Lung (tissue), 12 donors: ENCODE measurements around the gene MAP2K1. TPM values are rescaled to one million over a fixed set of nuclear protein-coding genes. Genes with fewer than 3 reads are reported as not detected.

ENCODE experiments used
- ATAC-seq: fragments of 200-7000 bp; cut with Tn5 transposase; one replicate; pipeline ENCODE4 v1.9.1; 2020; ENCODE audit warnings: moderate number of reproducible peaks; ENCODE audit not compliant: insufficient read depth, low FRiP score
- DNase-seq, 3 donors: peaks; one replicate each; pipeline ENCODE4 v3.0.0-alpha.2; 2013 to 2017
- H3K27ac ChIP-seq, 2 donors: one replicate each; pipeline ENCODE4 v1.5.1; 2013; ENCODE audit warnings: mild to moderate bottlenecking in 2 of 2, moderate library complexity in 2 of 2, control low read depth in 1 of 2, inconsistent platforms in 1 of 2, low read depth in 1 of 2, low read length in 1 of 2
- H3K27me3 ChIP-seq, 3 donors: one replicate each; pipeline ENCODE4 v1.5.1; 2013; ENCODE audit warnings: low read length in 2 of 3; ENCODE audit not compliant: control insufficient read depth in 3 of 3, insufficient read depth in 3 of 3
- H3K36me3 ChIP-seq, 4 donors: one replicate each; pipeline ENCODE4 v1.5.1; 2013; ENCODE audit warnings: low read length in 4 of 4, mild to moderate bottlenecking in 1 of 4, moderate library complexity in 1 of 4; ENCODE audit not compliant: control insufficient read depth in 4 of 4, insufficient read depth in 4 of 4
- H3K4me1 ChIP-seq, 5 donors: one replicate each; pipeline ENCODE4 v1.5.1; 2013; ENCODE audit warnings: low read length in 5 of 5, mild to moderate bottlenecking in 2 of 5, moderate library complexity in 1 of 5; ENCODE audit not compliant: control insufficient read depth in 5 of 5, insufficient read depth in 5 of 5
- H3K4me3 ChIP-seq: one replicate; pipeline ENCODE4 v1.5.1; 2013; ENCODE audit warnings: mild to moderate bottlenecking, control low read depth, moderate library complexity
- H3K9ac ChIP-seq, 2 donors: one replicate each; pipeline ENCODE4 v1.5.1; 2013; ENCODE audit warnings: low read length in 2 of 2, control low read depth in 1 of 2; ENCODE audit not compliant: insufficient read depth in 1 of 2
- H3K9me3 ChIP-seq, 4 donors: one replicate each; pipeline ENCODE4 v1.5.1; 2013; ENCODE audit warnings: low read length in 3 of 4, mild to moderate bottlenecking in 1 of 4, moderate library complexity in 1 of 4; ENCODE audit not compliant: control insufficient read depth in 4 of 4, insufficient read depth in 3 of 4
- CTCF ChIP-seq: IDR thresholded peaks from 2 replicates; pipeline ENCODE4 v1.5.1; 2012; ENCODE audit warnings: mild to moderate bottlenecking; ENCODE audit errors: control extremely low read depth, extremely low read depth
- WGBS, 2 donors: extraction: QIAGEN DNeasy Blood & Tissue Kit; methylation state at CpG; one replicate each; pipeline ENCODE4 v1.1.7; 2013; 5-methylcytosine and 5-hydroxymethylcytosine counted together
- polyA plus RNA-seq, 2 donors: library from polyadenylated mRNA; stranded (reverse); fragments of 200-250 nt; gene quantifications; one replicate each; pipeline ENCODE4 v1.2.1, GENCODE V29; 2013
- total RNA-seq, 2 donors: library from RNA; depleted of rRNA in 1 of 2; stranded (reverse); fragments of >200 nt in 1 of 2; gene quantifications; one replicate each; pipeline ENCODE4 v1.2.1, GENCODE V29; 2014 to 2021
- donor health status: control.
- donor health status: control.
- donor health status: Bipolar disorder and iron deficiency.
- donor health status: healthy.
- donor health status: DM: yes; HTN: yes; CAD: no.

The MAP2K1 gene
- total and polyA plus RNA-seq, 4 donors, result 19.0 to 64.7 (median 42.7) TPM

DNA sequence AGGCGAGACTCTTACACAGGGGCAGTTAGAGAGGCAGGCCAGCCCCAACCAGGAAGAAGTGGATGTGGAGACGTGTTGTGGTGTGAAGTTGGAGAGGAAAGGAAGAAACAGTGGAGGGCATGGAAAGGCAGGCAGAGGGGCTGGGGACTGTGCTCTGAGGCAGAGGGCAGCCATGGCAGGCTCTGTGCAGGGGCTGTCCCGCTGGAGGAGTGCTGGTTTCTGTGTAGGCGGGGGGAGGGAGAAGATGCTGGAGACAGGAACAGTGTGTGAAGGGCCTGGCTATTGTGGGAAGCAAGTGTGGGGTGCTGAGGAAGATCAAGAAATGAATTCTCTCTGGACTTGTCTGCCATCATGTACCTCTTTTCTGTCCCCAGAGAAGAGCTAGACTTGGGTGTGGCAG is 89.8 kb downstream of the MAP2K1 start:
- H3K9me3 ChIP-seq, result no peaks in the 10 kb centered on the region
- no peak overlapping the region for H3K4me3 ChIP-seq
- 86 to 95% methylated on average over 4 of the region's 4 CpGs for WGBS, 2 donors
- TF ChIP-seq CTCF, result no peak
- no peaks in the 10 kb centered on the region for H3K27me3 ChIP-seq
- no peak overlapping the region for H3K9ac ChIP-seq
- peaks cover 0 to 2% (median under 1%) of the 10 kb centered on the region in 4 donors for H3K36me3 ChIP-seq
- DNase-seq, result no peak
- H3K27ac ChIP-seq, result no peak overlapping the region
- H3K4me1 ChIP-seq, result peaks cover 0 to 10% (median 0%) of the 10 kb centered on the region in 5 donors
- ATAC-seq, result no peak

- no peak overlapping the region for H3K4me3 ChIP-seq
- H3K4me1 ChIP-seq, result peaks cover 0 to 10% (median 0%) of the 10 kb centered on the region in 5 donors
- H3K9ac ChIP-seq, result no peak overlapping the region
- TF ChIP-seq CTCF, result no peak
- ATAC-seq (no peak), DNase-seq (no peak)
- 89 to 93% methylated on average over 2 of the region's 2 CpGs for WGBS, 2 donors
- no peaks in the 10 kb centered on the region for H3K27me3 ChIP-seq
- H3K27ac ChIP-seq, result no peak overlapping the region
- H3K9me3 ChIP-seq, result no peaks in the 10 kb centered on the region
- H3K36me3 ChIP-seq, result peaks cover 0 to 6% (median 5%) of the 10 kb centered on the region in 4 donors
Observed at GRCh38 chr15:66477011-66477410, 90.3 kb downstream of the MAP2K1 start.

GRCh38 chr15:66480267-66480666 is 93.6 kb downstream of the MAP2K1 start:
- H3K27me3 ChIP-seq, result no peaks in the 10 kb centered on the region
- 80 to 90% methylated on average over 6 of the region's 6 CpGs for WGBS, 2 donors
- H3K4me3 ChIP-seq, result no peak overlapping the region
- peaks cover 0 to 5% (median 0%) of the 10 kb centered on the region in 5 donors for H3K4me1 ChIP-seq
- TF ChIP-seq CTCF, result no peak
- ATAC-seq (no peak), DNase-seq (no peak)
- no peak overlapping the region for H3K9ac ChIP-seq
- H3K9me3 ChIP-seq, result no peaks in the 10 kb centered on the region
- peaks cover 0 to 19% (median 10%) of the 10 kb centered on the region in 4 donors for H3K36me3 ChIP-seq
- H3K27ac ChIP-seq, result no peak overlapping the region

GRCh38 chr15:66481107-66481856 is 94.6 kb downstream of the MAP2K1 start:
- Histone ChIP-seq H3K9me3 (no peaks in the 10 kb centered on the region), H3K4me1 (peaks cover 0 to 5% (median 0%) of the 10 kb centered on the region in 5 donors), H3K4me3 (no peak overlapping the region), H3K9ac (no peak overlapping the region), H3K27me3 (no peaks in the 10 kb centered on the region), H3K36me3 (peaks cover 0 to 24% (median 12%) of the 10 kb centered on the region in 4 donors), H3K27ac (no peak overlapping the region)
- DNase-seq (no peak), ATAC-seq (no peak)
- 92 to 98% methylated on average over 10 of the region's 10 CpGs for WGBS, 2 donors
- TF ChIP-seq CTCF, result no peak
